A673 (cell line): ENCODE measurements around the gene BPIFB1.

Experiments used
- CTCF ChIP-seq: fragments of 300-800, 200-600 bp; sonication (generic); conservative IDR thresholded peaks from 2 replicates; pipeline ENCODE4 v1.5.1; 2017; ENCODE audit warnings: low read depth, mild to moderate bottlenecking, antibody characterized with exemption, low read length, moderate library complexity, mixed read lengths
- EZH2 ChIP-seq: fragments of 200-600 bp; sonication (generic); IDR thresholded peaks from 2 replicates; pipeline ENCODE4 v1.6.1; 2017; ENCODE audit warnings: borderline replicate concordance, low read depth, mild to moderate bottlenecking, mixed read lengths, antibody characterized with exemption, low read length; ENCODE audit not compliant: poor library complexity, severe bottlenecking

- TF ChIP-seq CTCF (no peak), EZH2 (no peak)
These were observed 60.5 kb downstream of the BPIFB1 start for GRCh38 chr20:33343521-33343920.
